Liver (tissue), 9 donors: ENCODE data around the gene LAMC3. TPM values are rescaled to one million over a fixed set of nuclear protein-coding genes. Genes with fewer than 3 reads are reported as not detected.

Experiments used
- DNase-seq: peaks from one replicate; pipeline ENCODE4 v3.0.0-alpha.2; 2017; ENCODE audit warnings: low spot score
- H3K27ac ChIP-seq, 2 donors: one replicate each; pipeline ENCODE4 v1.7.0; 2013; ENCODE audit warnings: inconsistent platforms in 2 of 2, low read length in 2 of 2, control low read depth in 1 of 2, low read depth in 1 of 2, mild to moderate bottlenecking in 1 of 2
- H3K27me3 ChIP-seq, 4 donors: one replicate each; pipeline versions ENCODE4 v1.6.1 to v1.7.0; 2013; ENCODE audit warnings: low read length in 3 of 4, inconsistent platforms in 1 of 4, mild to moderate bottlenecking in 1 of 4, moderate library complexity in 1 of 4; ENCODE audit not compliant: control insufficient read depth in 4 of 4, insufficient read depth in 4 of 4
- H3K36me3 ChIP-seq, 4 donors: one replicate each; pipeline versions ENCODE4 v1.6.1 to v1.7.0; 2013; ENCODE audit warnings: low read length in 3 of 4, mild to moderate bottlenecking in 3 of 4, low read depth in 1 of 4, moderate library complexity in 1 of 4; ENCODE audit not compliant: control insufficient read depth in 4 of 4, insufficient read depth in 3 of 4
- H3K4me1 ChIP-seq, 4 donors: one replicate each; pipeline versions ENCODE4 v1.6.1 to v1.7.0; 2013; ENCODE audit warnings: low read length in 3 of 4, mild to moderate bottlenecking in 3 of 4, moderate library complexity in 1 of 4; ENCODE audit not compliant: control insufficient read depth in 4 of 4, insufficient read depth in 4 of 4
- H3K4me3 ChIP-seq, 3 donors: one replicate each; pipeline versions ENCODE4 v1.6.1 to v1.7.0; 2013; ENCODE audit warnings: low read length in 3 of 3, control low read depth in 1 of 3, low read depth in 1 of 3, mild to moderate bottlenecking in 1 of 3
- H3K9ac ChIP-seq, 2 donors: one replicate each; pipeline ENCODE4 v1.7.0; 2013; ENCODE audit warnings: low read length in 2 of 2, mild to moderate bottlenecking in 2 of 2, moderate library complexity in 2 of 2, control low read depth in 1 of 2, low read depth in 1 of 2
- H3K9me3 ChIP-seq, 4 donors: one replicate each; pipeline versions ENCODE4 v1.6.1 to v1.7.0; 2013; ENCODE audit warnings: low read length in 3 of 4; ENCODE audit not compliant: control insufficient read depth in 4 of 4
- EGR1 ChIP-seq, 2 donors: IDR thresholded peaks; 2 replicates each; pipeline ENCODE4 v1.6.1; 2016 to 2018; ENCODE audit warnings: antibody characterized with exemption in 2 of 2, low read depth in 2 of 2
- FOXA1 ChIP-seq: IDR thresholded peaks from 2 replicates; pipeline ENCODE4 v1.6.1; 2016; ENCODE audit warnings: antibody characterized with exemption
- FOXA2 ChIP-seq: IDR thresholded peaks from 2 replicates; pipeline ENCODE4 v1.6.1; 2016; ENCODE audit warnings: antibody characterized with exemption
- GABPA ChIP-seq, 2 donors: IDR thresholded peaks in 1 of 2; conservative IDR thresholded peaks in 1 of 2; 2 replicates each; pipeline ENCODE4 v1.6.1; 2016; ENCODE audit warnings: antibody characterized with exemption in 2 of 2, mild to moderate bottlenecking in 1 of 2, moderate library complexity in 1 of 2
- HNF4A ChIP-seq, 2 donors: conservative IDR thresholded peaks; 2 replicates each; pipeline ENCODE4 v1.6.1; 2016; ENCODE audit warnings: antibody characterized with exemption in 2 of 2, mild to moderate bottlenecking in 2 of 2
- HNF4G ChIP-seq: IDR thresholded peaks from 2 replicates; pipeline ENCODE4 v1.6.1; 2016; ENCODE audit warnings: antibody characterized with exemption
- JUND ChIP-seq, 2 donors: IDR thresholded peaks; 2 replicates each; pipeline ENCODE4 v1.6.1; 2016; ENCODE audit warnings: antibody characterized with exemption in 2 of 2
- NR2F2 ChIP-seq: IDR thresholded peaks from 2 replicates; pipeline ENCODE4 v1.6.1; 2016; ENCODE audit warnings: antibody characterized with exemption
- RAD21 ChIP-seq, 2 donors: IDR thresholded peaks; 2 replicates each; pipeline ENCODE4 v1.6.1; 2016; ENCODE audit warnings: antibody characterized with exemption in 2 of 2, mild to moderate bottlenecking in 2 of 2
- RXRA ChIP-seq, 2 donors: IDR thresholded peaks; 2 replicates each; pipeline ENCODE4 v1.6.1; 2017 to 2018; ENCODE audit warnings: antibody characterized with exemption in 2 of 2, mild to moderate bottlenecking in 1 of 2
- SP1 ChIP-seq: IDR thresholded peaks from 2 replicates; pipeline ENCODE4 v1.6.1; 2018; ENCODE audit warnings: antibody characterized with exemption, mild to moderate bottlenecking
- TAF1 ChIP-seq: conservative IDR thresholded peaks from 2 replicates; pipeline ENCODE4 v1.6.1; 2016; ENCODE audit warnings: antibody characterized with exemption, mild to moderate bottlenecking
- YY1 ChIP-seq: IDR thresholded peaks from 2 replicates; pipeline ENCODE4 v1.6.1; 2016; ENCODE audit warnings: antibody characterized with exemption, mild to moderate bottlenecking
- WGBS: extraction: QIAGEN DNeasy Blood & Tissue Kit; methylation state at CpG from one replicate; pipeline ENCODE4 v1.1.7; 2013; 5-methylcytosine and 5-hydroxymethylcytosine counted together
- polyA plus RNA-seq, 2 donors: library from polyadenylated mRNA; stranded (reverse) in 1 of 2; unstranded in 1 of 2; fragments of 200-250 nt in 1 of 2; fragments of >200 nt in 1 of 2; fragmentation: Nextera tagmentation in 1 of 2; extraction: Ambion mirVana in 1 of 2; gene quantifications; one replicate each; pipeline versions ENCODE4 v1.2.1 to v1.2.3, GENCODE V29; 2013 to 2015
- total RNA-seq, 2 donors: library from RNA; depleted of rRNA; stranded (reverse); fragments of >200 nt; gene quantifications; one replicate each; pipeline ENCODE4 v1.2.3, GENCODE V29; 2014
- TF ChIP-seq, protein P1 (sequence below): IDR thresholded peaks from 2 replicates; pipeline ENCODE4 v1.6.1; 2016; ENCODE audit warnings: antibody characterized with exemption
- TF ChIP-seq, protein P2 (sequence below): IDR thresholded peaks from 2 replicates; pipeline ENCODE4 v1.6.1; 2016; ENCODE audit warnings: antibody characterized with exemption
- TF ChIP-seq, protein P3 (sequence below): IDR thresholded peaks from 2 replicates; pipeline ENCODE4 v1.6.1; 2016; ENCODE audit warnings: antibody characterized with exemption, mild to moderate bottlenecking
- TF ChIP-seq, protein P4 (sequence below): fragments of 150-350 bp; IDR thresholded peaks from 2 replicates; pipeline ENCODE4 v1.5.1; 2017; ENCODE audit warnings: improper control_type of control experiment, low read depth, low read length; ENCODE audit not compliant: missing input control
- donor health status: healthy.
- donor health status: healthy.
- donor health status: healthy.
- donor health status: healthy.
- donor health status: healthy.

The LAMC3 gene
- total and polyA plus RNA-seq, 4 donors = 1.4 to 5.9 (median 2.9) TPM

DNA sequence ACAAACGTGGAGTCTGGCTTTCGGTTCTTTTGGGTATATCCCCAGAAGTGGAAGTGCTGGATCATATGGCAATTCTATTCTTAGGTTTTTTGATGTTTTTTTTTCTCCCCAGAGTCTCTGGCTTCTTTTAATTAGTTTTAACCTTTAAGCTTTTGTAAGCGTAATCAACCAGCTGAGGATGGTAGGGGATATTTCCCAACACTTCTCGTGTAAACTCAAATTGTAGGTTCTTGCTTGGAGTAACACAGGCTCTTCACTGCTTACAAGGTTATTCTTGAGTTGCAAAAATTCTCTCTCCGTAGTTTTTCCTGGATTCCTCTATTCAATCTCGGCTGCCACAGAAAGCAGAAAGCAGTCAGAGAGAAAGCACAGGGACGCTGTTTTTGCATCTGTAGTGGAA, 11.9 kb downstream of the LAMC3 start:
- TF ChIP-seq RXRA (IDR thresholded peaks at IDR 0.05) (no peak), YY1 (no peak), HNF4G (no peak), HNF4A (conservative IDR thresholded peaks at IDR 0.05) (no peak), SP1 (no peak), EGR1 (IDR thresholded peaks at IDR 0.05; ENCODE audit: low read depth in 2 of 2) (no peak), RAD21 (IDR thresholded peaks at IDR 0.05) (no peak), JUND (IDR thresholded peaks at IDR 0.05) (no peak), FOXA1 (no peak), TAF1 (no peak), FOXA2 (no peak), GABPA (IDR thresholded peaks at IDR 0.05 in 1 of 2, conservative IDR thresholded peaks at IDR 0.05 in 1 of 2) (no peak), NR2F2 (no peak)
- TF ChIP-seq, protein P1, sequence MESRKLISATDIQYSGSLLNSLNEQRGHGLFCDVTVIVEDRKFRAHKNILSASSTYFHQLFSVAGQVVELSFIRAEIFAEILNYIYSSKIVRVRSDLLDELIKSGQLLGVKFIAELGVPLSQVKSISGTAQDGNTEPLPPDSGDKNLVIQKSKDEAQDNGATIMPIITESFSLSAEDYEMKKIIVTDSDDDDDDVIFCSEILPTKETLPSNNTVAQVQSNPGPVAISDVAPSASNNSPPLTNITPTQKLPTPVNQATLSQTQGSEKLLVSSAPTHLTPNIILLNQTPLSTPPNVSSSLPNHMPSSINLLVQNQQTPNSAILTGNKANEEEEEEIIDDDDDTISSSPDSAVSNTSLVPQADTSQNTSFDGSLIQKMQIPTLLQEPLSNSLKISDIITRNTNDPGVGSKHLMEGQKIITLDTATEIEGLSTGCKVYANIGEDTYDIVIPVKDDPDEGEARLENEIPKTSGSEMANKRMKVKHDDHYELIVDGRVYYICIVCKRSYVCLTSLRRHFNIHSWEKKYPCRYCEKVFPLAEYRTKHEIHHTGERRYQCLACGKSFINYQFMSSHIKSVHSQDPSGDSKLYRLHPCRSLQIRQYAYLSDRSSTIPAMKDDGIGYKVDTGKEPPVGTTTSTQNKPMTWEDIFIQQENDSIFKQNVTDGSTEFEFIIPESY = no peak
- TF ChIP-seq, protein P2, sequence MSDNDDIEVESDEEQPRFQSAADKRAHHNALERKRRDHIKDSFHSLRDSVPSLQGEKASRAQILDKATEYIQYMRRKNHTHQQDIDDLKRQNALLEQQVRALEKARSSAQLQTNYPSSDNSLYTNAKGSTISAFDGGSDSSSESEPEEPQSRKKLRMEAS = no peak
- TF ChIP-seq, protein P3, sequence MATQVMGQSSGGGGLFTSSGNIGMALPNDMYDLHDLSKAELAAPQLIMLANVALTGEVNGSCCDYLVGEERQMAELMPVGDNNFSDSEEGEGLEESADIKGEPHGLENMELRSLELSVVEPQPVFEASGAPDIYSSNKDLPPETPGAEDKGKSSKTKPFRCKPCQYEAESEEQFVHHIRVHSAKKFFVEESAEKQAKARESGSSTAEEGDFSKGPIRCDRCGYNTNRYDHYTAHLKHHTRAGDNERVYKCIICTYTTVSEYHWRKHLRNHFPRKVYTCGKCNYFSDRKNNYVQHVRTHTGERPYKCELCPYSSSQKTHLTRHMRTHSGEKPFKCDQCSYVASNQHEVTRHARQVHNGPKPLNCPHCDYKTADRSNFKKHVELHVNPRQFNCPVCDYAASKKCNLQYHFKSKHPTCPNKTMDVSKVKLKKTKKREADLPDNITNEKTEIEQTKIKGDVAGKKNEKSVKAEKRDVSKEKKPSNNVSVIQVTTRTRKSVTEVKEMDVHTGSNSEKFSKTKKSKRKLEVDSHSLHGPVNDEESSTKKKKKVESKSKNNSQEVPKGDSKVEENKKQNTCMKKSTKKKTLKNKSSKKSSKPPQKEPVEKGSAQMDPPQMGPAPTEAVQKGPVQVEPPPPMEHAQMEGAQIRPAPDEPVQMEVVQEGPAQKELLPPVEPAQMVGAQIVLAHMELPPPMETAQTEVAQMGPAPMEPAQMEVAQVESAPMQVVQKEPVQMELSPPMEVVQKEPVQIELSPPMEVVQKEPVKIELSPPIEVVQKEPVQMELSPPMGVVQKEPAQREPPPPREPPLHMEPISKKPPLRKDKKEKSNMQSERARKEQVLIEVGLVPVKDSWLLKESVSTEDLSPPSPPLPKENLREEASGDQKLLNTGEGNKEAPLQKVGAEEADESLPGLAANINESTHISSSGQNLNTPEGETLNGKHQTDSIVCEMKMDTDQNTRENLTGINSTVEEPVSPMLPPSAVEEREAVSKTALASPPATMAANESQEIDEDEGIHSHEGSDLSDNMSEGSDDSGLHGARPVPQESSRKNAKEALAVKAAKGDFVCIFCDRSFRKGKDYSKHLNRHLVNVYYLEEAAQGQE = no peak
- TF ChIP-seq, protein P4, sequence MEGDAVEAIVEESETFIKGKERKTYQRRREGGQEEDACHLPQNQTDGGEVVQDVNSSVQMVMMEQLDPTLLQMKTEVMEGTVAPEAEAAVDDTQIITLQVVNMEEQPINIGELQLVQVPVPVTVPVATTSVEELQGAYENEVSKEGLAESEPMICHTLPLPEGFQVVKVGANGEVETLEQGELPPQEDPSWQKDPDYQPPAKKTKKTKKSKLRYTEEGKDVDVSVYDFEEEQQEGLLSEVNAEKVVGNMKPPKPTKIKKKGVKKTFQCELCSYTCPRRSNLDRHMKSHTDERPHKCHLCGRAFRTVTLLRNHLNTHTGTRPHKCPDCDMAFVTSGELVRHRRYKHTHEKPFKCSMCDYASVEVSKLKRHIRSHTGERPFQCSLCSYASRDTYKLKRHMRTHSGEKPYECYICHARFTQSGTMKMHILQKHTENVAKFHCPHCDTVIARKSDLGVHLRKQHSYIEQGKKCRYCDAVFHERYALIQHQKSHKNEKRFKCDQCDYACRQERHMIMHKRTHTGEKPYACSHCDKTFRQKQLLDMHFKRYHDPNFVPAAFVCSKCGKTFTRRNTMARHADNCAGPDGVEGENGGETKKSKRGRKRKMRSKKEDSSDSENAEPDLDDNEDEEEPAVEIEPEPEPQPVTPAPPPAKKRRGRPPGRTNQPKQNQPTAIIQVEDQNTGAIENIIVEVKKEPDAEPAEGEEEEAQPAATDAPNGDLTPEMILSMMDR = no peak
- no peaks in the 10 kb centered on the region for H3K36me3 ChIP-seq
- H3K9ac ChIP-seq = no peak overlapping the region
- WGBS = 69% methylated on average over 7 of the region's 7 CpGs
- peaks cover 0 to 2% (median 0%) of the 10 kb centered on the region in 4 donors for H3K27me3 ChIP-seq
- H3K4me3 ChIP-seq = no peak overlapping the region
- no peaks in the 10 kb centered on the region for H3K9me3 ChIP-seq
- H3K4me1 ChIP-seq = no peaks in the 10 kb centered on the region
- no peak overlapping the region for H3K27ac ChIP-seq
- DNase-seq = no peak

DNA sequence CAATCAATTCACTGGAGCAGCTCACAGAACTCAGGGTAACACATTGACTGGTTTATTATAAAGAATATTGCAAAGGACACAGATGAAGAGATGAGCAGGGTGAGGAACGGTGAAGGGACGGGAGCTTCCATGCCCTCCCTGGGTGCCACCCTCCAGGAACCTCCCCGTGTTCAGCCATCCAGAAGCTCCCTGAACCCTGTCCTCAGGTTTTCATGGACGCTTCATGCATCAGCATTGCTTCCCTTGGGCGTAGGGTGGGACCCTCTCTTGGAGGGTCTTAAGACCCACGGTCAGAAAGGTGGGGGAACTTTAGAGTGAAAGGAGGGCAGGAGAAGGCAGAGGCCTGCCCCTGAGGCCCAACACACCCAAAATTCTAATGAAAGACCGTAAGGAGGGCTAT, 12.8 kb downstream of the LAMC3 start:
- H3K4me3 ChIP-seq = no peak overlapping the region
- no peak overlapping the region for H3K27ac ChIP-seq
- H3K9ac ChIP-seq = no peak overlapping the region
- TF ChIP-seq, protein P4 = no peak
- TF ChIP-seq, protein P3 = no peak
- TF ChIP-seq SP1 = no peak
- TF ChIP-seq RXRA (IDR thresholded peaks at IDR 0.05) = no peak
- TF ChIP-seq, protein P1 = no peak
- TF ChIP-seq FOXA1 = no peak
- no peaks in the 10 kb centered on the region for H3K4me1 ChIP-seq
- H3K27me3 ChIP-seq = peaks cover 0 to 2% (median 0%) of the 10 kb centered on the region in 4 donors
- WGBS = 88% methylated on average over 7 of the region's 7 CpGs
- no peaks in the 10 kb centered on the region for H3K9me3 ChIP-seq
- H3K36me3 ChIP-seq = no peaks in the 10 kb centered on the region
- no peak for DNase-seq
